ENCODE data around the gene NFE2L1.

DNA sequence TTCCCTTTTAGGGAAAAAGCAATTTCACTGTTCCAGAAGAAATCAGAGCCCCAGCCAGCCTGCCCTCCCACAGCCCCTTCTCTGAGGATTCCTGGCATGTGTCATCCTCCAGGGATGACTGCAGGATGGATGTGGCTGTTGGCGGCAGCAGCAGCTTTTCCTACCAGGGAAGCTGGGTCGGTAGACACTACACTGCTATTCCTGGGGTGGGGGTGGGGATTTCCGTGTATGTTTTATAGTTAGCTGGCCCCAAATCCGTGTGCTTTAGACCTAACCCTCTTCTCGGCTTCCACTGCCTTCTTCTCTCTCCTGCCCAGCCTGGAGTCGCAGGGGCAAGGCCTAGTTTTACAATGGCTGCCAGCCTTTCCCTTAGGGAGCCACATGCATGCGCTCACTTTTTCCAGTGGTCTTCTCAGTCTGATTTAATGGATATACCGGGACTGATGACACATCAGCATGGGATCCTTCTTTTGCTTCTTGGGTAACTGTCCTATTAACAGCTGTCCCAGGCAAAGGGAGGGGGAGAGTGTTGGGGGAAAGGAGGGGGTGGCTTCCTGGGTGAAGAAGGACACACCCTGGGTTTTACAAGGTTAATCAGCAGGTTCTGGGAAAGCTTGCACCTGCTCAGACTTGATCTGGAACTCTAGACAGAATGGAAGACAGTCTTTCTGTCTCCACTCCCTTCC, 2.7 kb upstream of the NFE2L1 start:
- TF ChIP-seq CTCF (conservative IDR thresholded peaks at IDR 0.05), result no peak
- no peak for TF ChIP-seq EZH2 (IDR thresholded peaks at IDR 0.05; ENCODE audit: low read depth)

Data from PC-9 (cell line).